OCI-LY3 (cell line): ENCODE data around the gene NPPC.

Source experiments
- H2AFZ ChIP-seq: fragments of 200-600, 300-600 bp; shearing (Covaris generic); 2 replicates; pipeline ENCODE4 v1.6.0; 2014; ENCODE audit warnings: antibody characterized with exemption, low read depth, low read length
- H3K27ac ChIP-seq: fragments of 200-600, 300-600 bp; sonication (generic); 2 replicates; pipeline ENCODE4 v1.5.1; 2014; ENCODE audit warnings: mild to moderate bottlenecking, low read length, moderate library complexity, mixed read lengths
- H3K27me3 ChIP-seq: fragments of 200-600, 300-600 bp; sonication (generic); 2 replicates; pipeline ENCODE4 v1.6.1; 2014; ENCODE audit warnings: low read depth, low read length, mixed read lengths
- H3K36me3 ChIP-seq: fragments of 200-600, 300-600 bp; sonication (generic); replicated peaks from 2 replicates; pipeline ENCODE3; 2014; ENCODE audit warnings: low read depth, low read length, mixed read lengths
- H3K4me1 ChIP-seq: fragments of 300-600, 200-600 bp; sonication (generic); 2 replicates; pipeline ENCODE4 v1.6.1; 2014; ENCODE audit warnings: low read length, mixed read lengths
- H3K4me2 ChIP-seq: fragments of 200-600, 300-600 bp; sonication (generic); 2 replicates; pipeline ENCODE4 v1.6.1; 2014; ENCODE audit warnings: low read length, mixed read lengths
- H3K4me3 ChIP-seq: fragments of 300-600, 200-600 bp; sonication (generic); 2 replicates; pipeline ENCODE4 v1.5.1; 2014; ENCODE audit warnings: antibody characterized with exemption, mild to moderate bottlenecking, low read length, moderate library complexity
- H3K79me2 ChIP-seq: fragments of 300-600, 200-600 bp; shearing (Covaris generic); 2 replicates; pipeline ENCODE4 v1.6.1; 2014; ENCODE audit warnings: mild to moderate bottlenecking, low read length, mixed read lengths
- H3K9ac ChIP-seq: fragments of 300-600, 200-600 bp; shearing (Covaris generic); 2 replicates; pipeline ENCODE4 v1.6.0; 2014; ENCODE audit warnings: mild to moderate bottlenecking, low read length, moderate library complexity
- H3K9me3 ChIP-seq: fragments of 200-600, 300-600 bp; shearing (Covaris generic); 2 replicates; pipeline ENCODE4 v1.6.1; 2014; ENCODE audit warnings: low read length, mixed read lengths; ENCODE audit not compliant: insufficient read depth
- H4K20me1 ChIP-seq: fragments of 200-600, 300-600 bp; sonication (generic); 2 replicates; pipeline ENCODE4 v1.6.1; 2016; ENCODE audit warnings: low read length, mixed read lengths; ENCODE audit not compliant: insufficient read depth
- EZH2phosphoT487 ChIP-seq: fragments of 200-600 bp; shearing (Covaris generic); IDR thresholded peaks from 2 replicates; pipeline ENCODE4 v1.6.1; 2018; ENCODE audit warnings: antibody characterized with exemption, mixed run types, low read depth
- TF ChIP-seq, protein P1 (sequence below): fragments of 200-600, 300-600 bp; sonication (generic); IDR thresholded peaks from 2 replicates; pipeline ENCODE4 v1.5.1; 2014; ENCODE audit warnings: antibody characterized with exemption, low read length, low read depth

The NPPC gene

DNA sequence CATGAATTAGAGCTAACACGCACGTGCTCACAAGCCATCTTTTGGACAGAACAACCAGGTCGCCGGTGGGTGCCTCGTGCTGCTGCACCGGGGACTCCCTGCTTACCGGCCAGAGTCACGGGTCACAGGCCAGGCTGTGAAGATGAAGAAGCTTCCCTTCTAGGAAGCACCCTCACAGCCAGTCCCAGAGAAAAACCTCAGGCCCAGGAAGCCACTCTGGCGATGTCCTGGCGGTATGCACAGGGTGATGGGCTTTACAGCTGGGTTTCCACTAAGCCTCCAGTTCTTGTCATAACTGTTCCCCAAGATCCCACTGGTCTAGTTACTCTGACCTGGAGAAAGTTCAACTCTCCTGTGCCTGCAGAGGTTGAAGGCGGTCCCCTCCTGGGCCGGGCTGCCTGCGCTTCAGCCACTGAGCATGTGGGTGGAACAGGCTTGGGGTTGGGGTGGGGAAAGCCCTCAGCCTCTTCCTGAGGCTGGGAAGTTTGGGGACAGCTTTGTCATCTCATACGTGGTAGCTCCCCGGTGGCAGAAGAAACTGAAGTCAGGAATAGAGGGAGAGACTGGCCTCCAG is 20.1 kb upstream of the NPPC start:
- no peak for TF ChIP-seq EZH2phosphoT487
- TF ChIP-seq, protein P1, sequence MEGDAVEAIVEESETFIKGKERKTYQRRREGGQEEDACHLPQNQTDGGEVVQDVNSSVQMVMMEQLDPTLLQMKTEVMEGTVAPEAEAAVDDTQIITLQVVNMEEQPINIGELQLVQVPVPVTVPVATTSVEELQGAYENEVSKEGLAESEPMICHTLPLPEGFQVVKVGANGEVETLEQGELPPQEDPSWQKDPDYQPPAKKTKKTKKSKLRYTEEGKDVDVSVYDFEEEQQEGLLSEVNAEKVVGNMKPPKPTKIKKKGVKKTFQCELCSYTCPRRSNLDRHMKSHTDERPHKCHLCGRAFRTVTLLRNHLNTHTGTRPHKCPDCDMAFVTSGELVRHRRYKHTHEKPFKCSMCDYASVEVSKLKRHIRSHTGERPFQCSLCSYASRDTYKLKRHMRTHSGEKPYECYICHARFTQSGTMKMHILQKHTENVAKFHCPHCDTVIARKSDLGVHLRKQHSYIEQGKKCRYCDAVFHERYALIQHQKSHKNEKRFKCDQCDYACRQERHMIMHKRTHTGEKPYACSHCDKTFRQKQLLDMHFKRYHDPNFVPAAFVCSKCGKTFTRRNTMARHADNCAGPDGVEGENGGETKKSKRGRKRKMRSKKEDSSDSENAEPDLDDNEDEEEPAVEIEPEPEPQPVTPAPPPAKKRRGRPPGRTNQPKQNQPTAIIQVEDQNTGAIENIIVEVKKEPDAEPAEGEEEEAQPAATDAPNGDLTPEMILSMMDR: no peak
- H3K27ac ChIP-seq: no peak overlapping the region
- no peaks in the 10 kb centered on the region for H3K79me2 ChIP-seq
- H4K20me1 ChIP-seq: no peaks in the 10 kb centered on the region
- no peaks in the 10 kb centered on the region for H3K36me3 ChIP-seq
- H3K9ac ChIP-seq: no peak overlapping the region
- H3K9me3 ChIP-seq: no peaks in the 10 kb centered on the region
- H3K4me1 ChIP-seq: no peaks in the 10 kb centered on the region
- no peak overlapping the region for H3K4me3 ChIP-seq
- no peaks in the 10 kb centered on the region for H3K27me3 ChIP-seq
- no peak overlapping the region for H3K4me2 ChIP-seq
- H2AFZ ChIP-seq: no peak overlapping the region

DNA sequence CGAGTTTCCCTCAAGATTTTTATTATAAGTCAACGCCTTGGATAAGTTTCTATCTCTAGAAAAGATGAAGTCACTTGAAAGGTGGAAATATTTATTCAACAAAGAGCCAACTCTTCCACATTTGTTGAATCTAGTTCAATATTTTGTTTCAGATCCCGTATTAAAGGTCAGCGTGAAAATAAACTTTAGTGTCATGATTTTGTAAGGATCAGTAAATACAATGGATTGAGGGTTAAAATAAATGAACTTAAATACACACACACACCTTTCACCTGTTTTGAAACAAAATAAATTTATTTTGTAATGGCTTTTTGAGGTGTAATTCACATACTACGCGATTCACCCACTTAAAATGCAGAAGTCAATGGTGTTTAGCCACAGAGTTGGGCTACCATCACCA is 16.0 kb upstream of the NPPC start:
- H3K9me3 ChIP-seq: no peaks in the 10 kb centered on the region
- no peaks in the 10 kb centered on the region for H4K20me1 ChIP-seq
- TF ChIP-seq, protein P1: no peak
- TF ChIP-seq EZH2phosphoT487: no peak
- H3K36me3 ChIP-seq: no peaks in the 10 kb centered on the region
- H3K4me1 ChIP-seq: no peaks in the 10 kb centered on the region
- no peaks in the 10 kb centered on the region for H3K79me2 ChIP-seq
- no peak overlapping the region for H3K27ac ChIP-seq
- no peaks in the 10 kb centered on the region for H3K27me3 ChIP-seq
- no peak overlapping the region for H3K4me2 ChIP-seq
- H3K4me3 ChIP-seq: no peak overlapping the region
- H3K9ac ChIP-seq: no peak overlapping the region
- no peak overlapping the region for H2AFZ ChIP-seq

DNA sequence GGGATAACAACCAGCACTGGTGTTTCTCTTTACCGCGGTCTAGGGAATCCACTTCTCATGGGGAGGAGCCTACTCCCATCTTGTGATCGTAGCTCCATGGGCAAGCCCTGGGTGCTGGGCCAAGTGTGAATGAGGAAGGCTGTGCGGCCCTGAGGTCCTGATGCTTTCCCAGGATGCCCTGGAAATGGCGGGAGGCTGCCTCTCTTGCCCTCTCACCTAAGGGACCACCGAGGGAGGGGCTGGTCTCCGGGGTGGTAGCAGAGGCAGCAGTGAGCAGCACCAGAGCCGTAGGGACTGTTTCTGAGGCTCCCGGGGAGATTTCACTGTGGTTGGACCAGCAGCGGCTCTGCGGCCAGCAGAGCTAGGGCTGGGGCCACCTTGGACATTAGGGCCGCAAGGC is 15.5 kb upstream of the NPPC start:
- Histone ChIP-seq H3K9ac (no peak overlapping the region), H3K27me3 (no peaks in the 10 kb centered on the region), H3K79me2 (no peaks in the 10 kb centered on the region), H3K36me3 (no peaks in the 10 kb centered on the region), H2AFZ (no peak overlapping the region), H4K20me1 (no peaks in the 10 kb centered on the region), H3K9me3 (no peaks in the 10 kb centered on the region), H3K4me3 (no peak overlapping the region), H3K4me2 (no peak overlapping the region), H3K4me1 (no peaks in the 10 kb centered on the region), H3K27ac (no peak overlapping the region)
- TF ChIP-seq, protein P1: no peak
- no peak for TF ChIP-seq EZH2phosphoT487

- H2AFZ ChIP-seq: no peak overlapping the region
- no peaks in the 10 kb centered on the region for H3K36me3 ChIP-seq
- no peaks in the 10 kb centered on the region for H3K27me3 ChIP-seq
- no peak for TF ChIP-seq EZH2phosphoT487
- TF ChIP-seq, protein P1: no peak
- H3K4me1 ChIP-seq: no peaks in the 10 kb centered on the region
- H3K9me3 ChIP-seq: no peaks in the 10 kb centered on the region
- H3K79me2 ChIP-seq: no peaks in the 10 kb centered on the region
- H3K4me2 ChIP-seq: no peak overlapping the region
- no peak overlapping the region for H3K4me3 ChIP-seq
- H3K9ac ChIP-seq: no peak overlapping the region
- H4K20me1 ChIP-seq: no peaks in the 10 kb centered on the region
- no peak overlapping the region for H3K27ac ChIP-seq
Observed at GRCh38 chr2:231940795-231941194, 14.6 kb upstream of the NPPC start.
